ENCODE measurements around the gene ZNF423. TPM values are rescaled to one million over a fixed set of nuclear protein-coding genes. Genes with fewer than 3 reads are reported as not detected.

The ZNF423 gene
- total RNA-seq, 1 donor from 2014 or later: not detected

DNA sequence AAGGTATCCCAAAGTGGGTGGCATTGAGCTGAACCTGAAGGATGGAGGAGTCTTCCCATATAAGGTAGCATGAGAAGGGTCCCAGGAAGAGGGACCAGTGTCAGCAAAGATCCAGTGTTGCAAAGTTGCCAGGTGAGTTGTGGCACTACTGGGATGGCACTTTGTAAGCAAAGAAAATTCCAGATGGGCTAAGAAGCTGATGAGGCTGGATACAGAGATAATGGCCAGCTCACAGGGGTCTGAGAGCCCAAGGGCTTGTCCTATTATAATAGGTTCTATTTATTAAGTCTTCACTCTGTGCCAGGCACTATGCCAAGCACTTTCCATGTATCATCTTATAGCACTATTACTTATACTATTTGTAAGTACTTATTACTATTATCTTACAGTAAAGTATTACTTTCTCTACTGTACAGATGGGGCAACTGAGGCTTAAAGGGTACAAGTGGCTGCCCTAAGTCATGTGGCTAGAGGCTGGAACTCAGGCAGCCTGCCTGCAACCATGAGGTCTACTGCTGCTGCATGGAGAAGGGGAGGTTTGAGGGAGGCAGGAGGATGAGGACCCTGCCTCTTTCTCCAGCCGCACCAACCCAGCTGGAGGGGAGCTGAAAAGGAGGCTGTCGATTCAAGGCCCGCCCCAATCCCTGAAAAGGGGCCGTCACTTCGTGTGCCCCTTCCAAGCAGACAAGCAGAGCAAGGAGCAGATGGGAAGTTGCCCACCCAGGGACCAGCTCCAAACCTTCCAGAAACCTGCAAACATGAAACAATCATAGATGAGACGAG is 395.8 kb downstream of the ZNF423 start:
- peaks cover 23% of the 10 kb centered on the region for H3K4me1 Mint-ChIP-seq
- H3K36me3 Mint-ChIP-seq (ENCODE audit: low read depth): no peaks in the 10 kb centered on the region
- peaks cover 4% of the 10 kb centered on the region for H3K27me3 Mint-ChIP-seq
- no peak overlapping the region for H3K27ac Mint-ChIP-seq
- H3K9me3 Mint-ChIP-seq: no peaks in the 10 kb centered on the region
- no peak for ATAC-seq (ENCODE audit: low read depth)
- TF ChIP-seq, protein P1, sequence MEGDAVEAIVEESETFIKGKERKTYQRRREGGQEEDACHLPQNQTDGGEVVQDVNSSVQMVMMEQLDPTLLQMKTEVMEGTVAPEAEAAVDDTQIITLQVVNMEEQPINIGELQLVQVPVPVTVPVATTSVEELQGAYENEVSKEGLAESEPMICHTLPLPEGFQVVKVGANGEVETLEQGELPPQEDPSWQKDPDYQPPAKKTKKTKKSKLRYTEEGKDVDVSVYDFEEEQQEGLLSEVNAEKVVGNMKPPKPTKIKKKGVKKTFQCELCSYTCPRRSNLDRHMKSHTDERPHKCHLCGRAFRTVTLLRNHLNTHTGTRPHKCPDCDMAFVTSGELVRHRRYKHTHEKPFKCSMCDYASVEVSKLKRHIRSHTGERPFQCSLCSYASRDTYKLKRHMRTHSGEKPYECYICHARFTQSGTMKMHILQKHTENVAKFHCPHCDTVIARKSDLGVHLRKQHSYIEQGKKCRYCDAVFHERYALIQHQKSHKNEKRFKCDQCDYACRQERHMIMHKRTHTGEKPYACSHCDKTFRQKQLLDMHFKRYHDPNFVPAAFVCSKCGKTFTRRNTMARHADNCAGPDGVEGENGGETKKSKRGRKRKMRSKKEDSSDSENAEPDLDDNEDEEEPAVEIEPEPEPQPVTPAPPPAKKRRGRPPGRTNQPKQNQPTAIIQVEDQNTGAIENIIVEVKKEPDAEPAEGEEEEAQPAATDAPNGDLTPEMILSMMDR (IDR thresholded peaks at IDR 0.05): no peak
- no peak overlapping the region for H3K4me3 Mint-ChIP-seq
- ChIA-PET POLR2A (no interaction called here), CTCF (no interaction called here)
- intact Hi-C loops (cut with micrococcal nuclease): no loop called here
- no peak for DNase-seq

DNA sequence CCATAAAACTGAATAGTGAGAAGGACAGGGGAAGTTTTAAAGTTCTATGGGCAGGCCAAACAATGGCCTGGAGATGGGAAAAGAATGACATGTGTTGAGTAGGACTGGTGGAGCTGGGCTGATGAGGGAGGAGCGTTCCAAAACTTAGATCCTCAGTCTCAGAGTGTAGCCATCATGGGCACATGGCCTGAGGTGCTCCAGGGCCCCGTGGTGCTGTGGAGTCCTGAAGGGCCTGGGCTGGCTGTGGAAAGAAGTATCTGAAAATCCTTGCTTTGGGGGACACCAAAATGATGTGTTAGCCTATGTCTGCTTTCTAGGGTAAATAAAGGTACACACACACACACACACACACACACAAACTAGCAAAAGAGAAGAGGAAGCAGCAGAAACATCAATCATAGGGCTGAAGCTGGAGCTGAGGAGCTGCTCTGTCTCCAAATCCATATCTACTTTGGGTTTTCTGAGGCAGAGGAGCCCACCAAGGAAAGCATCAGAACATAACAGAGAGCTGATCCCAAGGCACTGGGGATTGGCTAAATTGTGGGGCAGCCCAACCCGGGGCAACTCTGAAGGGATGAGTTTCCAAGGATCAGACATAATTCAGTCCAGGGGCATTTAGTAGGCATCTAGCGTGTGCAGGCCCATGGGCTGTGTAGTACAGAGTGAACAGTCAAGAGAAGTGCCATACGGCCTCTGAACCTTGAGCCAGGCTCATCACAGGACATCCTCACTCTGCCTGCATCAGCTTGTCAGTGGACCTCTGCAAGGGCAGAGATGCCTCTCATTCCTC is 397.1 kb downstream of the ZNF423 start:
- intact Hi-C loops (cut with micrococcal nuclease): no loop called here
- Mint-ChIP-seq H3K4me1 (peaks cover 14% of the 10 kb centered on the region), H3K27ac (no peak overlapping the region), H3K4me3 (no peak overlapping the region), H3K36me3 (ENCODE audit: low read depth) (no peaks in the 10 kb centered on the region), H3K27me3 (peaks cover 4% of the 10 kb centered on the region), H3K9me3 (no peaks in the 10 kb centered on the region)
- ATAC-seq (ENCODE audit: low read depth): no peak
- ChIA-PET CTCF (no interaction called here), POLR2A (no interaction called here)
- no peak for DNase-seq
- TF ChIP-seq, protein P1 (IDR thresholded peaks at IDR 0.05): no peak

DNA sequence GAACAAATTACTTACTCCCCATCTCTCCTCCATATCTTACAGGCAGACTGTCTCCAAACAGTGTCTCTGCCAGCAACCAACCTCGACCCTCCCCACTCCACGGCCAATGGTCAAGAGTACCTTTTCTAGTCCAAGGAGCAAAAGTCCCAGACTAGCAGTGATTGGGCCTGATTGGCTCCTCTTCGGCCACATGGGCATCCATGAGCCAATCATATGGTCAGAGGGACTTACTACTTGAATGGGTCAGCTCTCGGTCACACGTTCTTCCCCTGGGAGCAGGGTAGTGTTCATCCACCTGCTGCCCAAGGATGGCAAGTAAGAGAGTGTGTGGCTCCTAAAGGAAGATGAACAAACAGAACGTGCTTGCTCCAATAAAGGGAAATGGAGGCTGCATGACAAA is 397.7 kb downstream of the ZNF423 start:
- Mint-ChIP-seq H3K4me3 (no peak overlapping the region), H3K27ac (no peak overlapping the region), H3K27me3 (peaks cover 4% of the 10 kb centered on the region), H3K9me3 (no peaks in the 10 kb centered on the region), H3K36me3 (ENCODE audit: low read depth) (no peaks in the 10 kb centered on the region), H3K4me1 (peaks cover 8% of the 10 kb centered on the region)
- ChIA-PET POLR2A (no interaction called here), CTCF (no interaction called here)
- intact Hi-C loops (cut with micrococcal nuclease): no loop called here
- DNase-seq (no peak), ATAC-seq (ENCODE audit: low read depth) (no peak)
- TF ChIP-seq, protein P1 (IDR thresholded peaks at IDR 0.05): no peak

DNA sequence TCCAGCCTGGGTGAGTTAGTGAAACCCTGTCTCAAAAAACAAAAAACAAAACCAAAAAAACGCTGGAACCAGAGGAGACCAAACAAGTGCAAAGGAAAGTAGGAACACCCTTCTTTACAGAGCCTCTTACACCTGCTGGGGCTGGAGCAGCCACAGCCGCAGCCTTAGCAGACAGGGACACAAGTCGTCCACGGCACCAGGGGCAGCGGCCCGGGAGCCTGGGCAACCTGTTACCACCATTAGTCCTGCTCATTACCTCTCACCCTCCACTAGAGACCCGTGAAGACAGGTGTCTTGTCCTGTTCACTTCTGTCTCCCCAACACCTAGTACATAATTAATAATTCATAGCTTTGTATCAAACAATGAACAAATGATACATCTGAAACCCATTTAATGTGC is 398.7 kb downstream of the ZNF423 start:
- no peaks in the 10 kb centered on the region for H3K36me3 Mint-ChIP-seq (ENCODE audit: low read depth)
- TF ChIP-seq, protein P1 (IDR thresholded peaks at IDR 0.05): no peak
- no peak overlapping the region for H3K27ac Mint-ChIP-seq
- DNase-seq: no peak
- POLR2A ChIA-PET: no interaction called here
- no peak overlapping the region for H3K4me3 Mint-ChIP-seq
- peaks cover 9% of the 10 kb centered on the region for H3K27me3 Mint-ChIP-seq
- no peak for ATAC-seq (ENCODE audit: low read depth)
- intact Hi-C loops (cut with micrococcal nuclease): no loop called here
- CTCF ChIA-PET: no interaction called here
- peaks cover under 1% of the 10 kb centered on the region for H3K4me1 Mint-ChIP-seq
- no peaks in the 10 kb centered on the region for H3K9me3 Mint-ChIP-seq

DNA sequence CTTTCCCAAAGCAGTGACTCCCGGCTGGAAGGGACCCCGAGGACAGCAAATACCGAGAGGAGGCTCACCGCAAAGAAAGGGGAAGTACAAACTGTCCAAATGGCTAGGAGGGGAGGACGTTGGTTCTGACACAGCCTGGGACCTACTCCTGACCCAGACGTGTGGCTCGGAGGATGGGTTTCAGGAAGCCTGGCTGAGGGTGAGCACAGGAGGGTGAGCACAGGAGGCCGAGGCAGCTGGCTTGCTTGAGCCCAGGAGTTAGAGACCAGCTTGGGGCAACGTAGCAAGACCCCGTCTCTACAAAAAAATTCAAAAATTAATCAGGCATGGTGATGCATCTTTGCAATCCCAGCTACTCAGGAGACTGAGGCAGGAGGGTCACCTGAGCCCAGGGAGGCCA is 399.1 kb downstream of the ZNF423 start:
- POLR2A ChIA-PET: no interaction called here
- TF ChIP-seq, protein P1 (IDR thresholded peaks at IDR 0.05): no peak
- no peak for DNase-seq

More for the DNA sequence above, 399.1 kb downstream of the ZNF423 start:
- no peak overlapping the region for H3K27ac Mint-ChIP-seq
- H3K4me3 Mint-ChIP-seq: no peak overlapping the region
- no peaks in the 10 kb centered on the region for H3K36me3 Mint-ChIP-seq (ENCODE audit: low read depth)
- intact Hi-C loops (cut with micrococcal nuclease): no loop called here
- no peaks in the 10 kb centered on the region for H3K4me1 Mint-ChIP-seq
- H3K27me3 Mint-ChIP-seq: peaks cover 12% of the 10 kb centered on the region
- H3K9me3 Mint-ChIP-seq: no peaks in the 10 kb centered on the region
- no peak for ATAC-seq (ENCODE audit: low read depth)
- CTCF ChIA-PET: no interaction called here

All from activated B cell treated with CpG ODN at 0.5 μM for 24 hours (primary cell).